Adrenal gland (tissue), 12 donors: ENCODE results near the gene SMAD7. TPM values are rescaled to one million over a fixed set of nuclear protein-coding genes. Genes with fewer than 3 reads are reported as not detected.

Source experiments
- DNase-seq, 7 donors: peaks; one replicate each; pipeline ENCODE4 v3.0.0-alpha.2; 2019 to 2020
- H3K27ac ChIP-seq, 5 donors: fragments of 200-600 bp; sonication (generic) in 4 of 5; 1 replicate in 3 of 5; 2 replicates in 2 of 5; pipeline versions ENCODE4 v1.5.1 to v1.8.0; 2016 to 2020; ENCODE audit warnings: mild to moderate bottlenecking in 1 of 5
- H3K27me3 ChIP-seq: fragments of 200-600 bp; 2 replicates; pipeline ENCODE4 v1.8.0; 2021
- H3K36me3 ChIP-seq, 2 donors: fragments of 200-600 bp; replicated peaks in 1 of 2; 1 replicate in 1 of 2; 2 replicates in 1 of 2; pipeline versions ENCODE4 v1.5.1 to v1.8.0; 2018 to 2022
- H3K4me1 ChIP-seq, 2 donors: fragments of 200-600 bp; replicated peaks in 1 of 2; 1 replicate in 1 of 2; 2 replicates in 1 of 2; pipeline versions ENCODE4 v1.5.1 to v1.8.0; 2018 to 2021
- H3K4me3 ChIP-seq, 4 donors: fragments of 200-600 bp; sonication (generic) in 3 of 4; one replicate each; pipeline ENCODE4 v1.5.1; 2016 to 2018
- H3K9me3 ChIP-seq, 3 donors: fragments of 200-600 bp; sonication (generic) in 1 of 3; replicated peaks in 1 of 3; 1 replicate in 2 of 3; 2 replicates in 1 of 3; pipeline versions ENCODE4 v1.5.1 to v1.8.0; 2016 to 2021
- POLR2A ChIP-seq, 2 donors: fragments of 450-650 bp; IDR thresholded peaks; one replicate each; pipeline ENCODE4 v1.6.1; 2017; ENCODE audit warnings: antibody characterized with exemption in 2 of 2, mild to moderate bottlenecking in 2 of 2, moderate library complexity in 1 of 2
- WGBS, 4 donors: extraction: QIAGEN DNeasy Blood & Tissue Kit in 2 of 4; methylation state at CpG; one replicate each; pipeline versions ENCODE4 v1.1.5 to v1.1.7; 2013 to 2017; 5-methylcytosine and 5-hydroxymethylcytosine counted together
- intact Hi-C, 2 donors: fragments of 100-400 bp; cut with DNase I; formaldehyde crosslinking; loops; one replicate each; pipeline versions ENCODE4 v1.14.1 to v1.15.0; 2022 to 2023
- polyA plus RNA-seq, 3 donors: library from polyadenylated mRNA; stranded (reverse); fragments of 200-250 nt in 2 of 3; fragments of 350-450 nt in 1 of 3; fragmentation: Illumina TruSeq in 1 of 3; extraction: RNeasy Lipid Tissue Mini Kit (QIAGEN cat#74804) in 1 of 3; gene quantifications; one replicate each; pipeline ENCODE4 v1.2.3, GENCODE V29; 2013 to 2014
- total RNA-seq, 9 donors: library from RNA; depleted of rRNA in 4 of 9; stranded (reverse); fragments of >200 nt in 4 of 9; fragments of 120-200 nt in 1 of 9; fragmentation: NEBNext Ultra II Directional in 1 of 9; extraction: Animal tissue kit (Norgen Biotek cat#: 25700) in 1 of 9; gene quantifications; one replicate each; pipeline versions ENCODE4 v1.1.0 to v1.2.4, GENCODE V29; 2013 to 2023
- TF ChIP-seq, protein P1 (sequence below), 6 experiments: fragments of 450-650 bp in 4 of 6; fragments of 200-600 bp in 2 of 6; sonication (generic) in 1 of 6; IDR thresholded peaks; 1 replicate in 5 of 6; 2 replicates in 1 of 6; pipeline versions ENCODE4 v1.5.1 to v1.8.0; 2016 to 2021; ENCODE audit warnings: antibody characterized with exemption in 6 of 6, mild to moderate bottlenecking in 2 of 6, moderate library complexity in 1 of 6
- donor health status: healthy with polysubstance abuse.
- donor health status: Bipolar disorder and iron deficiency.
- donor health status: DM: yes; HTN: yes; CAD: no.
- donor health status: DM: no; HTN: no; CAD: no.
- donor health status: DM: no; HTN: no; CAD: no.
- donor health status: DM: yes; HTN: yes; CAD: no.

SMAD7 gene
- total and polyA plus RNA-seq, 12 donors = 6.1 to 68.3 (median 16.8) TPM

DNA sequence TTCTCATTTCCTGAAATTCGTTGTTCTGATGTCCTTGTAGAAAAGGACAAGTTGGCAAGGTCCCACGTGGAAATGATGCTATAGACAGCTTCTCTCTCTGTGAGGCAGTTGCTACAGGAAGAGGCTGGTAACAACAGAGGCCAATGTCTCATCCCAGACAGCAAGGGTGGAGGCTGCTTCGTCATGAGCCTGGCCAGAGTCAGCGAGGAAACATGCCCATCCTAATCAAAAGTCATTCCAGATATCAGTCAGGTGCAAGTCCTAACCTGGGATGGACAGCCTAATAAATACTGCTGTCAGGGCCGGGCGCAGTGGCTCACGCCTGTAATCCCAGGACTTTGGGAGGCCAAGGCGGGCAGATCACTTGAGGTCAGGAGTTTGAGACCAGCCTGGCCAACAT is 6.4 kb upstream of the SMAD7 start:
- Histone ChIP-seq H3K36me3 (no peaks in the 10 kb centered on the region), H3K9me3 (no peaks in the 10 kb centered on the region), H3K27me3 (no peaks in the 10 kb centered on the region), H3K4me3 (no peak overlapping the region), H3K4me1 (peaks cover 0 to 26% of the 10 kb centered on the region in 2 donors), H3K27ac (peak overlapping the region in 1 of 5 donors; percentile 42)
- intact Hi-C loops = no loop called here
- WGBS, 4 donors = 65 to 77% (median 73%) methylated on average over 7 to 8 of the region's 8 CpGs
- TF ChIP-seq, protein P1, sequence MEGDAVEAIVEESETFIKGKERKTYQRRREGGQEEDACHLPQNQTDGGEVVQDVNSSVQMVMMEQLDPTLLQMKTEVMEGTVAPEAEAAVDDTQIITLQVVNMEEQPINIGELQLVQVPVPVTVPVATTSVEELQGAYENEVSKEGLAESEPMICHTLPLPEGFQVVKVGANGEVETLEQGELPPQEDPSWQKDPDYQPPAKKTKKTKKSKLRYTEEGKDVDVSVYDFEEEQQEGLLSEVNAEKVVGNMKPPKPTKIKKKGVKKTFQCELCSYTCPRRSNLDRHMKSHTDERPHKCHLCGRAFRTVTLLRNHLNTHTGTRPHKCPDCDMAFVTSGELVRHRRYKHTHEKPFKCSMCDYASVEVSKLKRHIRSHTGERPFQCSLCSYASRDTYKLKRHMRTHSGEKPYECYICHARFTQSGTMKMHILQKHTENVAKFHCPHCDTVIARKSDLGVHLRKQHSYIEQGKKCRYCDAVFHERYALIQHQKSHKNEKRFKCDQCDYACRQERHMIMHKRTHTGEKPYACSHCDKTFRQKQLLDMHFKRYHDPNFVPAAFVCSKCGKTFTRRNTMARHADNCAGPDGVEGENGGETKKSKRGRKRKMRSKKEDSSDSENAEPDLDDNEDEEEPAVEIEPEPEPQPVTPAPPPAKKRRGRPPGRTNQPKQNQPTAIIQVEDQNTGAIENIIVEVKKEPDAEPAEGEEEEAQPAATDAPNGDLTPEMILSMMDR (IDR thresholded peaks at IDR 0.05) = no peak
- no peak for TF ChIP-seq POLR2A (IDR thresholded peaks at IDR 0.05)
- no peak for DNase-seq

DNA sequence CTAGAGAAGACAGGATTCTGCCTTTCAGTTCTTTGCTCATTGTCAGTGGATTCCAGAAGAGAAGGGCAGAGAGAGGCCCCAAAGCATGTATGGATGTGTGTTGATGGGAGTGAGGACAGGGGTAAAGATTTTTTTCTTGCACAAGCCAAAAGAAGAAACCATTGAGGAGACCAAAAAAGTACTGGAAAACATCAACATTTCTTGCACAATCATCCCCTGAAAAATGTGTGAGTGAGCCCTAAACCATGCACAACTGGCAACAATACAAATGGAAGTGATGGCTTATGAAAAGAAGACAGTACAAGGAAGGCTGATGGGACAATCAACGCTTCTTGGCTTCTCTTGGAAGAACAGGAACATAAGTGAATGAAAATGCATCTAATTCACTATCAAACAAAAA is 5.6 kb upstream of the SMAD7 start:
- WGBS, 4 donors = 82 to 93% (median 91%) methylated on average over 1 of the region's 1 CpG
- intact Hi-C loops = no loop called here
- no peaks in the 10 kb centered on the region for H3K27me3 ChIP-seq
- TF ChIP-seq, protein P1 (IDR thresholded peaks at IDR 0.05) = no peak
- TF ChIP-seq POLR2A (IDR thresholded peaks at IDR 0.05) = no peak
- peaks cover 0 to 26% of the 10 kb centered on the region in 2 donors for H3K4me1 ChIP-seq
- H3K9me3 ChIP-seq = no peaks in the 10 kb centered on the region
- peak overlapping the region in 2 of 5 donors; percentile 49 to 65 for H3K27ac ChIP-seq
- DNase-seq = no peak
- H3K4me3 ChIP-seq = no peak overlapping the region
- no peaks in the 10 kb centered on the region for H3K36me3 ChIP-seq

DNA sequence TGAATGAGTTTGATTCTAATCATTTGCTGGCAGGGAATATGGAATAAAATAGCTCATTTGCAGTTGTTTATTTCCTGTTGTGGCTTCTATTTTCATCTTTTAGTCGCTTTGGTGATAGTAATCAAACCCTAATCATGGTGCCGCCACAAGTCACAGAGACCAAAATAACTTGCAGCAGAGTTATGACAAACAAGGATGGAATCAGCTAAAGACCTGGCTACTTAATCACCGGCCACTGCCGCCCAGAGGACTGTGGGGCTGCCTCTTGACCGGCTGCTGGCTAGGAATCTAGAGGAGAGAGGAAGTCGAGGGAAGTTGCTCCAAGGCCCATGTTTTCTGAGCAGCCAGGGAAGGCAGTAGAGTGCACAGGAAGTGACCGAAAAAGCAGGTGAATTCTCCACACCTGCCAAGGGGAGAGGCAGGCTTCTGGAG is 5.1 kb upstream of the SMAD7 start:
- Histone ChIP-seq H3K36me3 (no peaks in the 10 kb centered on the region), H3K27ac (peak overlapping the region in 2 of 5 donors; percentile 49 to 65), H3K9me3 (no peaks in the 10 kb centered on the region), H3K4me3 (no peak overlapping the region), H3K27me3 (no peaks in the 10 kb centered on the region), H3K4me1 (peaks cover 0 to 26% of the 10 kb centered on the region in 2 donors)
- DNase-seq = peak in 3 of 7 donors; percentile 28 to 70 (median 42)
- WGBS, 4 donors = 56 to 69% (median 58%) methylated on average over 7 of the region's 7 CpGs
- no peak for TF ChIP-seq POLR2A (IDR thresholded peaks at IDR 0.05)
- TF ChIP-seq, protein P1 (IDR thresholded peaks at IDR 0.05) = no peak
- intact Hi-C loops = no loop called here

DNA sequence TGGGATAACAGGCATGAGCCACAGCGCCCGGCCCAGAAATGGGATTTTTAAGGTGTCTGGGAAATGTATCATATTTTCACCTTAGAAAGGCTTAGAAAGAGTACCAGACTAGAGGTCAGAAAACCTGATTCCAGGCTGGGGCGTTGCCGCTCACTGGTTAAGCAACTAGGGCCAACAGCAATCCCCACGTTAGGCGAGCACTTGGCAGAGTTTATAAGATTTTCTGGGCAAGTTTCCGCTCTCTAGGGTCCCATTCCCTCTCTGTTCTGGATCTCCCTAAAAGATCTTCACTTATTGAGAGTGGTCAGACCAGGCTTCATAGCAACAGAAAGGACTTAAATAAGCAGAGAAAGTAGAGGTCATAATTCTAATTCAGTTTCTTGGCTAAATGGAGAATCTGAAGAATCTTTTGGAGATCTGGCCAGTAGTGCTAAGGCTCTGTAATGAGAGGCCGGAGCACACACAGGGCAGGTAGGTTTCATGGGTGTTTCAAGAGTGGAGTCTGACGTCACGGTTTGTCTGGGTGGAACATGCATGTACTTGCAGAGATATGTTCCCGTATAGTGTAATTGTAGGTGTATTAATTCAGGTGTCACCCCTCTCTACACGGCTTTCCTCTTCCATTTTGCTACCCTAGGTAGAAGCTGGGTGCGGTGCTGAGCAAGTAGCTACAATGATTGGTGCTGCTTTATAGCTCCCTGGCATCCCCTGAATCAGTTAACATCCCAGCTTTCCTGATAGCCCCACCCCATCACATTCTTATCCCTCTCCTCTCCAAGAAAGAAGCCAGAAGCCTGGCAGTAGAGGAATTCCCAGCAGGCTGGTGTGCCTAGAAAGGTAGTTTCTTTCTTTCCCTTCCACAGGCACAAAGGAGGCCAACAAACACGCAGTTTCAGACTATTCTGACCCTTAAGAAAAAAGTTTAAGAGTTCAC is 4.4 kb upstream of the SMAD7 start:
- Histone ChIP-seq H3K36me3 (no peaks in the 10 kb centered on the region), H3K27ac (peak overlapping the region in 2 of 5 donors; percentile 49 to 65), H3K9me3 (no peaks in the 10 kb centered on the region), H3K4me3 (no peak overlapping the region), H3K4me1 (peaks cover 0 to 24% of the 10 kb centered on the region in 2 donors), H3K27me3 (no peaks in the 10 kb centered on the region)
- TF ChIP-seq, protein P1 (IDR thresholded peaks at IDR 0.05) = no peak
- no peak for TF ChIP-seq POLR2A (IDR thresholded peaks at IDR 0.05)
- no peak for DNase-seq
- intact Hi-C loops = loop anchor here in 1 of 2 donors (5.0 kb wide), 1 partner anchor 178 kb away; no protein-coding TSS in a partner anchor
- whole genome bisulfite sequencing, 4 donors = 84 to 91% (median 87%) methylated on average over 14 of the region's 14 CpGs
